Urinary bladder (tissue), 4 donors: ENCODE data around the gene RBP5. TPM values are rescaled to one million over a fixed set of nuclear protein-coding genes. Genes with fewer than 3 reads are reported as not detected.
A peak's percentile ranks its signal among the peaks of the same experiment; 100 is the strongest.
"Not testable (repeated sequence)": the region's sequence is repeated elsewhere in the genome, so short reads cannot be mapped to it uniquely, and the experiment has no call there.

Experiments
- DNase-seq: peaks from one replicate; pipeline ENCODE4 v3.0.0-alpha.2; 2015; ENCODE audit errors: extremely low spot score
- H3K27ac ChIP-seq: one replicate; pipeline ENCODE4 v1.5.1; 2013; ENCODE audit warnings: low read depth, mild to moderate bottlenecking, moderate library complexity
- H3K36me3 ChIP-seq: one replicate; pipeline ENCODE4 v1.6.1; 2013; ENCODE audit warnings: mild to moderate bottlenecking, moderate library complexity; ENCODE audit not compliant: insufficient read depth
- H3K4me1 ChIP-seq: one replicate; pipeline ENCODE4 v1.6.1; 2013; ENCODE audit warnings: mild to moderate bottlenecking, moderate library complexity; ENCODE audit not compliant: insufficient read depth
- H3K4me3 ChIP-seq: one replicate; pipeline ENCODE4 v1.5.1; 2013; ENCODE audit warnings: low read depth, low read length
- WGBS: extraction: QIAGEN DNeasy Blood & Tissue Kit; methylation state at CpG from one replicate; pipeline ENCODE4 v1.1.7; 2013; 5-methylcytosine and 5-hydroxymethylcytosine counted together
- polyA plus RNA-seq: library from polyadenylated mRNA; stranded (reverse); fragments of 200-250 nt; gene quantifications from one replicate; pipeline ENCODE4 v1.2.3, GENCODE V29; 2013
- total RNA-seq: library from RNA; depleted of rRNA; stranded (reverse); fragments of >200 nt; gene quantifications from one replicate; pipeline ENCODE4 v1.2.3, GENCODE V29; 2014
- donor health status: healthy with polysubstance abuse.
- donor health status: healthy.

RBP5 gene
- total and polyA plus RNA-seq, 2 donors: 2.6 to 5.9 TPM

DNA sequence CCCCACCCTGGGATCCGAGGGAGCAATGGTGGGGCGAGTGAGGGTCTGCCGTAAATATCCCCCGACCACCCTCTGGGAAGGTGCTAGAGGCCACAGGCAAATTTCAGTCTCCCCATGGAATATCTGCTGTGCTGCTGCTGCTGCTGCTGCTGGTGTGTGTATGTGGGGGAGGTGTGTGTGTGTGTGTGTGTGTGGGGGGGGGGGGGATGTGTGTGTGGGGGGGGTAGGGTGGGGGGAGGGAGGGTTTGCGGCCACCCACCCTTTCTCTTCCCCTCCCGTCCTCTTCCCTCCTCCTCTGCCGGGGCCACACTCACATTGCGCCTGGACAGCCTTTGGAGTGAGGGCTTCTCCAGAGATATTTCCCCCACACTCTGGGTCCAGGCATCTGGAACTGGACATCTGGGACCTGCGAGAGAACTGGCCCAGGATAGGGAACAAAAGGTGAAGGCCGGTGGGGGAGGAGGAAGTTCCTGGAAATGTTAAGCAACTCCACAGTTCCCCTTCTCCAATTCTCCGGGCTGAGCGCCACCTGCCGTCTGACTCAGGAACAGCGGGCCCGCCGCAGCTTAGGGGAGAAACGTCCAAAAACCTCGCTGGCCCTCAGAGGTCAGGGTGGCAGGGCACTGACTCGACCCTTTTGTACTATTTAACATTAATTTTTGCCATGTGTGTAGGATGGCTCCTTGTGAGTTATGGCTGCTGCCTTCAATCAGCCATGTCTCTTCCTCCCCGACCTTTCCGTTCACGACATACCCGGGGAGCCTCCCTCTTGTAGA is 19.7 kb downstream of the RBP5 start, which contains the start of gene C1RL:
Gene C1RL, minus strand, starts transcription at position 419 of the 776 bp plus-strand sequence. Its CDS starts 34 bp downstream, at position 385.
- 16% methylated on average over 23 of the region's 23 CpGs for WGBS

DNA sequence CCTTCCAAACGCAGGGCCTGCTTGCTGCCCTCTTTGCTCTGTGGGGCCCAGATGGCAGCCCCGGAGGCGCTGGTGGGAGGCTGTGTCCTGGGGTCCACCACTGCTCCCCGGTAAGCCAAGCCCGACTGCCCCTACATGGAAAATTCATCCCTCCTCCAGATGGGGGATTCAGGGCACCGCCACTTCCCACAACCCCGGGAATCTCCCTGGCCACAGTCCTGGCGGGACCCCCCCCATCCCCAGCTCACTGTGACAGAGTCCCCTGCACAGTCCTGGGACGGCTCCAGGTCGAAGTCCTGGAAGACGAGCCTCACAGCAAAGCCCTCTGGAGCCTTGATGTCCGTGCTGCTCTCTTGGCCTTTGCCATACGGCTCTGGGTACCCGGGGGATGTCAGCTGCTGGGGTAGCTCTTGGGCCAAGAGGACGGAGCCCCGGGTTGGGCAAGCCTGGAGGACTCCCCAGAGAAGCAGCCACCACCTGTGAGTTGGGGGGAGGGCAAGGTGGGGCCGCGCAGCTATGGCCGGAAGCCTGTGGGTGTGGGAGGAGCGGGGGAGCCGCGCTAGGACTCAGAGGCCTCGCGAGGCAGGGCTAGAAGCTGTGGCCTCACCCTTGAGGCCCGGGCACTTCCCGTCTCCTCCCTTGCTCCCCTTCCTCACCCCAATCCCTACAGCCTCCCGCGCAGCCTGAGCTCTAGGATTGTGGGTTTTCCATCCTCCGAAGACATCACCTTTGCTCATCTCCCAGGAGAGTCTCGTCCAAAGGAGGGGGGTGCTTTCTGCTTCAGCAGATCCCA is 20.5 kb downstream of the RBP5 start:
- no peaks in the 10 kb centered on the region for H3K4me1 ChIP-seq
- H3K27ac ChIP-seq: peak overlapping the region; percentile 88
- WGBS: 9% methylated on average over 30 of the region's 30 CpGs
- H3K4me3 ChIP-seq: peak overlapping the region; percentile 60
- DNase-seq: no peak
- H3K36me3 ChIP-seq: peaks cover 2% of the 10 kb centered on the region

More for the DNA sequence above, 19.7 kb downstream of the RBP5 start, which contains the start of gene C1RL:
- Histone ChIP-seq H3K4me1 (no peaks in the 10 kb centered on the region), H3K27ac (peak within 1 kb of the TSS; percentile 88), H3K36me3 (no peaks in the 10 kb centered on the region), H3K4me3 (peak within 1 kb of the TSS; percentile 60)
- DNase-seq: peak; percentile 83

DNA sequence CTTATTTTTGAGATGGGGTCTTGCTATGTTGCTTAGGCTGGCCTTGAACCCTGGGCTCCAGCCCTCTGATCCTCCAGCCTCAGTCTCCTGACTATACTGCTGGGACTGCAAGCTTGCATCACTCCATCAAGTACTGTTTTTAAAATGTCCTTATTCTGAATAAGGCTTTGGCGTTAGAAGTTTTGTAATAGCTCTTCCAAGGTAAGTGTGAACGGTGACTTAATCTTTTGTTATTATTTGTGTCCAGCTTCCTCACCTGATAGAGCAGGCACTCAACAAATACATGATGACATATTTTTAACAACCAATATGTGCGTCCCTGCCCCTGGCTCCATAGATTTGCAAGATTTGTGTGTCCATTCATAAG is 21.1 kb downstream of the RBP5 start:
- H3K36me3 ChIP-seq: peaks cover 2% of the 10 kb centered on the region
- WGBS: 55% methylated on average over 3 of the region's 3 CpGs
- peak overlapping the region; percentile 88 for H3K27ac ChIP-seq
- H3K4me3 ChIP-seq: peak overlapping the region; percentile 60
- DNase-seq: no peak
- H3K4me1 ChIP-seq: no peaks in the 10 kb centered on the region

DNA sequence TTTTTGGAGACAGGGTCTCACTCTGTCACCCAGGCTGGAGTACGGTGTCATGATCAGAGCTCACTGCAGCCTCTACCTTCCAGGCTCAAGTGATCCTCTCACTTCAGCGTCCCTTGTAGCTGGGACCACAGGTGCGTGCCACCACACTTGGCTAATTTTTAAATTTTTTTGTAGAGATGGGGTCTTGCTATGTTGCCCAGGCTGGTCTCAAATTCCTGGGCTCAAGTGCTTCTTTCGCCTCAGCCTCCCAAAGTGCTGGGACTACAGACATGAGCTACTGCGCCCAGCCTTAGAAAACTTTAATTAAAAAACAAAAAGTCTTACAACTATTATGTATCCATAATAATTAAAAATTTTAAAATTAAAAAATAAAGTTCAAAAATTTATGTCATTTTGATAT is 21.5 kb downstream of the RBP5 start:
- H3K4me1 ChIP-seq, DNase-seq, H3K4me3 ChIP-seq, H3K36me3 ChIP-seq, H3K27ac ChIP-seq: not testable (repeated sequence)
- 97% methylated on average over 5 of the region's 5 CpGs for WGBS

DNA sequence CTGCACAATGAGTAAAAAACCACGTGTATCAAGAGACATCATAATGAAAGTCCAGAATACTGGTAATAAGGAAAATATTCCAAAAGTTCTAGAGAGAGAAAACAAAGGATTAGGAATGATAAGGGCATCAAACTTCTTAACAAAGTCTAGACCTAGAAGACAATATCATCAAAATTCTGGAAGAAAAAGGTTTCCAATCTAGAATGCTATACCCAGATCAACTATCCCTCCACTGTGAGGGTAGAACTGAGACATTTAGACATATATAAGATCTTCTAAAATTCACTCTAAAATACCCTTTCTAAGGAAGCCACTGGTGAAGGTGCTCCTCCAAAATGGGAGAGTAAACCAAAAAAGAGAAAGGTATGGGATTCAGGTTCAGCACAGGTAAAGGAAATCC is 22.6 kb downstream of the RBP5 start:
- Histone ChIP-seq H3K27ac (no peak overlapping the region), H3K4me3 (no peak overlapping the region), H3K36me3 (peaks cover 2% of the 10 kb centered on the region), H3K4me1 (no peaks in the 10 kb centered on the region)
- 92% methylated on average over 1 of the region's 1 CpG for WGBS
- no peak for DNase-seq

DNA sequence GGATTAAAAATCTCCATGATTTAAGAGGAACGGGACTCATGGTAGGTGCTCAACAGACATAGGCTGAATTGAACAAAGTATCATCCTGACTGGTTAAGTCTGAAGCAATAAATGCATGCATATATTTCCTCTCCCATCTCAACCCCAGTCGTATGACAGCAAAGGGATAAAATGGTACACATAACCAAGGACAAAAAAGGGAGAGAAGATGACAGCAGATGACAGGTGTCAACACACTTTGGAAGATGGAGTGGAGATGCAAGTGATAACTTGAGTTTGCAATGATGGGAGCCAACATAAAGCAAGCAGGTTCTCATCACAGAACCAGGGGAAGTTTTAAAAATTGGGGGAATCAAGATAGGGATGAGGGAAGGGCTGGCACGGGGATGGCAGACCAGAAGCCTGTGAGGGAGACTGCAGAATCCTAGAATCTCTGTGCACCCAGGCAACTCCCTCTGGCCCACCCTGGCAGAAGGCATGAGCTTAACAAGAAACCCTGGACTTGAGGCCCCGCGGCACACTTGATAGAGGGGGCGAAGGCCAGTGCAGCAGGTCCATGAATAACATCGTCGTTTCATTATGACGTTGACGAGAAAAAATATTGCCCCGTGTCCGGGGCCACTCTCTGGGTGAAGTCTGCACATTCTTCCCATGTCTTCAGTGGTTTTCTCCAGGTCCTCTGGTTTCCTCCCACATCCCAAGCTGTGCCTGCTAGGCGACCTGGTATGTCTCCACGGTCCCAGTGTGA is 24.7 kb downstream of the RBP5 start:
- H3K36me3 ChIP-seq: peaks cover 4% of the 10 kb centered on the region
- DNase-seq: no peak
- WGBS: 92% methylated on average over 14 of the region's 14 CpGs

DNA sequence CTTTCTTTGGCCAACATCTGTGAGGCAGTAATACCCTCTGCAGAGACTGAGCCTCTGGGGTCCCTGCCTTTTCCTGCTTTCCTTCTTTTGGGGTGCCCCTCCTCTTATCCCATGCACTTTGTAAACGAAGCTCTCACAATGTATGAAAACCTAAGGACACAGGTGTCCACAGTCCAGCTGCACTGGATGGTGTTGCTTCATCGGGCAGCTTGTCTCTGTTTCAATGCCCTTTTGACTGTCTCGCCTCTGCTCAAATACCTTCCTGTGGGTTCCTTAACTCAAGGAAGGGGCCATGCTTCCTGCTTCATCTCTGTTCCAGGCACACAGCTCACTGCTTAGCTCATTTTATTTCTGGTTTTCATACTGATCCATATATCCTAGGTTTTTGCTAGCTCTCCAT is 26.1 kb downstream of the RBP5 start:
- Histone ChIP-seq H3K36me3 (peaks cover 4% of the 10 kb centered on the region), H3K27ac (no peak overlapping the region), H3K4me3 (no peak overlapping the region), H3K4me1 (no peaks in the 10 kb centered on the region)
- no peak for DNase-seq
- WGBS: 81% methylated on average over 3 of the region's 3 CpGs

More for the DNA sequence above, 24.7 kb downstream of the RBP5 start:
- Histone ChIP-seq H3K4me1 (no peaks in the 10 kb centered on the region), H3K4me3 (no peak overlapping the region), H3K27ac (no peak overlapping the region)

DNA sequence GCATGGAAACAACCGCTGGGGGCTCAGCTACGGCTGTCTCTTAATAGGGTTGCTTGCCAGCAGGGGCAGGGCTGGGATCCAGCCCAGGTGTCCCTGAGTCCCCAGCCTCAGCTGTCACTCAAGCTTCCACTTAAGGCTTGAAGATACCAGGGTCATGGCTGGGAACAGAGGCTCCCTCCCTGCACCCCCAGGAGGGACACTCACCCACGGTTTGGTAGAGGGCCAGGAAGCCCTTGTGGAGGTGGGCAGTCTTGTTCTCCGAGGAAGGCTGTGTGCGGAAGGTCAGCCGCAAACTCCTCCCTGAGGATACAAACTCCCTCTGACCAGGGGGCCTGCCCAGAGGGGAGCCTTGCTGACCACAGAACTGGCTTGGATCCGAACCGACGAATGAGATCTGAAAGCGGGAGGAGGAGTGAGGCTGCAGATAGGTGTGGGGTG is 27.0 kb downstream of the RBP5 start:
- Histone ChIP-seq H3K27ac (no peak overlapping the region), H3K36me3 (peaks cover 4% of the 10 kb centered on the region), H3K4me1 (no peaks in the 10 kb centered on the region), H3K4me3 (no peak overlapping the region)
- WGBS: 70% methylated on average over 10 of the region's 10 CpGs
- no peak for DNase-seq

DNA sequence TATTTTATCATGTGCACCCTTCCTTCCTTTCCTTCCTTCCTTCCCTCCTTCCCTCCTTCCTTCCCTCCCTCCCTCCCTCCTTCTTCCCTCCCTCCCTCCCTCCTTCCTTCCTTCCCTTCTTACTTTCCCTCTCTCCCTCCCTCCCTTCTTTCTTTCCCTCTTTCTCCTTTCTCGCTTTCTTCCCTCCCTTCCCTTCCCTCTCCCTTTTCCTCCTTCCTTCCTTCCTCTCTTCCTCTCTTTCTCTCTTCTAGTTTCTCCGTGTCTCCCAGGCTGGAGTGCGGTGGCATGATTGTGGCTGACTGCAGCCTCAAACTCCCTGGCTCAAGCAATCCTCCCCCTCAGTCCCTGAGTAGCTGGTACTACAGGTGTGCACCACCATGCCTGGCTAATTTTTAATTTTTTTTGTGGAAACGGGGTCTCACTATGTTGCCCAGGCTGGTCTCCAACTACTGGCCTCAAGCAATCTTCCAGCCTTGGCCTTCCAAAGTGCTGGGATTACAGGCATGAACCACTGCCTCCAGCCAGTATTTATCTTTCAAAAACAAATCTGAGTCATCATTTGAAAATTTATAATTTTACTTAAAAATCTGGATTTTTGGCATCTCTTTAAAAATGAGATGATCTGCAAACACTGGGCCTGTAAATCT is 27.5 kb downstream of the RBP5 start:
- DNase-seq: no peak
- Histone ChIP-seq H3K4me1 (no peaks in the 10 kb centered on the region), H3K4me3 (no peak overlapping the region), H3K36me3 (peaks cover 4% of the 10 kb centered on the region), H3K27ac (no peak overlapping the region)
- WGBS: 87% methylated on average over 4 of the region's 4 CpGs

DNA sequence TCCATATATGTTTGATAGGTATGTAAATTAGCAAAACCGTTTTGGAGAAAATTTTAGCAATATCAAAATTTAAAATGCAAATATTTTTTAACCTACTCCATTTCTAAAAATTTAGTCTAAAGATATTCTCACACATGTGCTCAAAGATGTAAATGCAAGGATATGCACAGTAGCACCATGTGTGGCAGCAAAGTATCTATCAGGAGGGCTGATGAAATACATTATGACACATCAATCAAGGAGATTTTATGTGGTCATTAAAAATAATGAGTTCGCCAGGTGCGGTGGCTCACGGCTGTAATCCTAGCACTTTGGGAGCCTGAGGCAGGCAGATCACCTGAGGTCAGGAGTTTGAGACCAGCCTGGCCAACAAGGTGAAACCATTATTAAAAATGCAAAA is 28.4 kb downstream of the RBP5 start:
- no peak for DNase-seq
- no peaks in the 10 kb centered on the region for H3K4me1 ChIP-seq
- 88% methylated on average over 4 of the region's 4 CpGs for whole genome bisulfite sequencing
- H3K27ac ChIP-seq: no peak overlapping the region
- H3K4me3 ChIP-seq: no peak overlapping the region
- peaks cover 4% of the 10 kb centered on the region for H3K36me3 ChIP-seq

DNA sequence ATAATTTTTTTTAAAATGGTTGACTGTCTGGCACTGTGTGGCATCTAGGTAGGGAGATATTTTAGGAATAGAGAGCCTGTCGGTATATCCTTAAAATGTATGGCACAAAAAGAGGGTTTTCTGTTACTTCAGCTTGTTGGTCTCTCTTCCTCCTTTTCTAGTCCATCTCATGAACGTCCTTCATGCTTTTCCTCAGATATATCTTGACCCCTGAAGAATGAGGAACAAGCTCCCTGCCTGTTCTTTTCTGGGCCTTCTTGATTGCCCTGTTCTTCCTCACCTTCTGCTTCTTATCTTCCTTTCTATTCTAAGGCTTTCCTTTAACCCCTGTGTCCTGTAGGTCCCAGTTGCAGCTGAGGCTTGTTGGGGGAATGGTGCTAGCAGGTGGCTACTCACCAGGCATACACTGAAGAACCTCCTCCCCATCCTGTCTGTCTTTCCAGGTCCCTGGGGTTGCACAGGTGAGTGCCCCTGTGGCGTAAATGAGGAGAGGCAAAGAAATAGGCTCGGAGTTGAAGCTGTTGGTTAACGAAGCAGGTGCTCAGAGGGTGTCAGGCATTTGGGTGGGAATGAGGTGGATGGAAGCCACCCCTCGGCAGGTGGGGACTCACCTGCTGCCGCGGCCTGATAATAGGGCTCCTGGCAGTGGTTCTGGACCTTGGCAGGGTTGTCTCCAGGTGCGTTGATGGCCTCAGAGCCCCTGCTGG is 29.2 kb downstream of the RBP5 start:
- no peak overlapping the region for H3K4me3 ChIP-seq
- H3K27ac ChIP-seq: no peak overlapping the region
- DNase-seq: no peak
- WGBS: 87% methylated on average over 9 of the region's 9 CpGs
- no peaks in the 10 kb centered on the region for H3K4me1 ChIP-seq
- peaks cover 4% of the 10 kb centered on the region for H3K36me3 ChIP-seq

DNA sequence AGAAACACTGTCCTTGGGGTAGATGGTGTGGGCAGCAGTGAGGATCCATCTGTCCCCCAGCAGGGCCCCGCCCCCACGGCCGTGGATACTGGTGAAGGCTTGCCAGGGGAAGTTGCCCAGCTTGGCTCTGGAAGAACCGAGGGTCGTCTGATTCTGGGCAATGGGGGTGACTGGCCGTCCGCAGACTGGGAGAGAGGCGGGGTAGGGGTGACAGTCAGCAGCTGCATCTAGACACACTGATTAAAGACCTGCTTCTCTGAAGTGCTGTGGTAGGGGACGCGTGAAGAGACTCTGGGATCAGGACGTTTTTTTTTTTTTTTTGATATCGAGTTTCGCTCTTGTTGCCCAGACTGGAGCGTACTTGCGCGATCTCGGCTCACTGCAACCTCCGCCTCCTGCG is 31.7 kb downstream of the RBP5 start:
- H3K4me1 ChIP-seq: no peaks in the 10 kb centered on the region
- DNase-seq: no peak
- H3K27ac ChIP-seq: no peak overlapping the region
- peaks cover 2% of the 10 kb centered on the region for H3K36me3 ChIP-seq
- 76% methylated on average over 19 of the region's 19 CpGs for WGBS
- no peak overlapping the region for H3K4me3 ChIP-seq
